H1 (cell line): Measurements from ENCODE around the gene PSG5. TPM values are rescaled to one million over a fixed set of nuclear protein-coding genes. Genes with fewer than 3 reads are reported as not detected.
"Not testable (repeated sequence)": the region's sequence is repeated elsewhere in the genome, so short reads cannot be mapped to it uniquely, and the experiment has no call there.

Experiments used
- CTCF ChIA-PET: fragments of 300-600 bp; sonication (Branson Sonifier 250); formaldehyde crosslinking; loops from one replicate; lab custom pipeline; 2021; ENCODE audit not compliant: partially characterized antibody; lab: Charles Lee
- POLR2A ChIA-PET: fragments of 300-600 bp; sonication (Branson Sonifier 250); formaldehyde crosslinking; loops from one replicate; lab custom pipeline; 2021; ENCODE audit warnings: inconsistent platforms; ENCODE audit not compliant: partially characterized antibody; lab: Charles Lee
- DNase-seq, 2 experiments: peaks; one replicate each; pipeline versions ENCODE4 v3.0.0 to v3.0.0-alpha.2; 2010 to 2022; ENCODE audit warnings: low spot score in 2 of 2, low read depth in 1 of 2, mixed read lengths in 1 of 2
- FAIRE-seq: peaks from 2 replicates; lab custom pipeline; 2011; peaks lifted over from hg19 to GRCh38; lab: Jason Lieb, UNC
- H2AFZ ChIP-seq: 2 replicates; pipeline ENCODE4 v1.8.1; 2012; ENCODE audit warnings: low read length, inconsistent platforms
- H2AK5ac ChIP-seq: 2 replicates; pipeline ENCODE4 v1.6.1; 2013; ENCODE audit warnings: low read depth, low read length
- H2BK120ac ChIP-seq: replicated peaks from 2 replicates; pipeline ENCODE3; 2013; ENCODE audit warnings: low read depth, low read length, inconsistent platforms
- H2BK12ac ChIP-seq: 2 replicates; pipeline ENCODE4 v1.6.1; 2013; ENCODE audit warnings: low read depth, low read length
- H2BK15ac ChIP-seq: 2 replicates; pipeline ENCODE4 v1.6.1; 2013; ENCODE audit warnings: low read length
- H2BK20ac ChIP-seq: 2 replicates; pipeline ENCODE4 v1.6.1; 2013; ENCODE audit warnings: low read length
- H2BK5ac ChIP-seq: 2 replicates; pipeline ENCODE4 v1.6.1; 2013; ENCODE audit warnings: low read depth, low read length
- H3K14ac ChIP-seq: 2 replicates; pipeline ENCODE4 v1.6.1; 2013; ENCODE audit warnings: inconsistent platforms; ENCODE audit not compliant: insufficient read length
- H3K18ac ChIP-seq: 2 replicates; pipeline ENCODE4 v1.6.1; 2013; ENCODE audit warnings: low read length; ENCODE audit errors: extremely low read depth
- H3K23ac ChIP-seq: 2 replicates; pipeline ENCODE4 v1.6.1; 2013; ENCODE audit warnings: inconsistent platforms; ENCODE audit not compliant: insufficient read length
- H3K23me2 ChIP-seq: 2 replicates; pipeline ENCODE4 v1.6.1; 2013; ENCODE audit warnings: low read depth, low read length
- H3K27ac ChIP-seq: 2 replicates; pipeline ENCODE4 v1.6.1; 2011; ENCODE audit warnings: low read depth, low read length, inconsistent platforms
- H3K27me3 ChIP-seq, 4 experiments: replicated peaks in 1 of 4; 1 replicate in 1 of 4; 2 replicates in 3 of 4; pipeline versions ENCODE4 v1.6.1 to v1.8.1; 2011 to 2013; ENCODE audit warnings: low read length in 3 of 4, mild to moderate bottlenecking in 3 of 4, inconsistent platforms in 2 of 4, mixed read lengths in 2 of 4, moderate library complexity in 1 of 4; ENCODE audit not compliant: control insufficient read depth in 3 of 4, insufficient read depth in 3 of 4; ENCODE audit errors: extremely low read depth in 1 of 4
- H3K36me3 ChIP-seq, 4 experiments: 2 replicates each; pipeline versions ENCODE4 v1.6.1 to v1.8.1; 2011 to 2013; ENCODE audit warnings: mild to moderate bottlenecking in 4 of 4, low read length in 3 of 4, moderate library complexity in 2 of 4, control low read depth in 1 of 4, inconsistent platforms in 1 of 4; ENCODE audit not compliant: insufficient read depth in 4 of 4, control insufficient read depth in 2 of 4
- H3K4ac ChIP-seq: replicated peaks from 2 replicates; pipeline ENCODE3; 2013; ENCODE audit warnings: low read length, low read depth, mixed read lengths, inconsistent platforms; ENCODE audit not compliant: insufficient read length
- H3K4me1 ChIP-seq, 4 experiments: replicated peaks in 1 of 4; 1 replicate in 1 of 4; 2 replicates in 3 of 4; pipeline versions ENCODE4 v1.6.1 to v1.8.1; 2011 to 2013; ENCODE audit warnings: low read length in 3 of 4, inconsistent platforms in 2 of 4, mixed read lengths in 1 of 4; ENCODE audit not compliant: insufficient read depth in 4 of 4, control insufficient read depth in 3 of 4
- H3K4me2 ChIP-seq, 2 experiments: 2 replicates each; pipeline versions ENCODE4 v1.6.1 to v1.8.1; 2011 to 2013; ENCODE audit warnings: low read depth in 2 of 2, low read length in 2 of 2, control low read depth in 1 of 2, inconsistent platforms in 1 of 2, mild to moderate bottlenecking in 1 of 2; ENCODE audit not compliant: insufficient read depth in 1 of 2
- H3K4me3 ChIP-seq, 4 experiments: fragments of 200-600, 300-600 bp in 1 of 4; sonication (generic), shearing (Covaris generic), sonication (Bioruptor Twin) in 1 of 4; 2 replicates each; pipeline versions ENCODE4 v1.5.1 to v1.8.1; 2011 to 2016; ENCODE audit warnings: low read length in 4 of 4, low read depth in 3 of 4, control low read depth in 2 of 4, inconsistent platforms in 2 of 4, mild to moderate bottlenecking in 2 of 4, mixed read lengths in 1 of 4, moderate library complexity in 1 of 4; ENCODE audit not compliant: insufficient read depth in 2 of 4; ENCODE audit errors: extremely low read depth in 1 of 4
- H3K56ac ChIP-seq: replicated peaks from 2 replicates; pipeline ENCODE3; 2013; ENCODE audit warnings: low read depth, mild to moderate bottlenecking, mixed read lengths, low read length, inconsistent platforms; ENCODE audit not compliant: insufficient read length
- H3K79me1 ChIP-seq: 2 replicates; pipeline ENCODE4 v1.6.1; 2013; ENCODE audit warnings: low read depth, low read length, control low read depth
- H3K79me2 ChIP-seq, 2 experiments: 2 replicates each; pipeline versions ENCODE4 v1.6.1 to v1.8.1; 2012 to 2013; ENCODE audit warnings: low read length in 2 of 2, mild to moderate bottlenecking in 2 of 2, inconsistent platforms in 1 of 2; ENCODE audit not compliant: insufficient read depth in 2 of 2, control insufficient read depth in 1 of 2
- H3K9ac ChIP-seq, 4 experiments: replicated peaks in 1 of 4; 1 replicate in 1 of 4; 2 replicates in 3 of 4; pipeline versions ENCODE4 v1.6.1 to v1.8.1; 2011 to 2013; ENCODE audit warnings: low read depth in 3 of 4, low read length in 3 of 4, control low read depth in 2 of 4, mild to moderate bottlenecking in 2 of 4, moderate library complexity in 2 of 4, inconsistent platforms in 1 of 4; ENCODE audit errors: extremely low read depth in 1 of 4
- H3K9me3 ChIP-seq, 2 experiments: 2 replicates each; pipeline versions ENCODE4 v1.6.1 to v1.8.1; 2012 to 2013; ENCODE audit warnings: mild to moderate bottlenecking in 2 of 2, moderate library complexity in 2 of 2, control low read depth in 1 of 2, inconsistent platforms in 1 of 2, low read depth in 1 of 2, low read length in 1 of 2, mixed read lengths in 1 of 2; ENCODE audit not compliant: insufficient read depth in 2 of 2
- H4K20me1 ChIP-seq, 2 experiments: replicated peaks in 1 of 2; 2 replicates each; pipeline versions ENCODE3 to v1.8.1; 2011 to 2013; ENCODE audit warnings: inconsistent platforms in 2 of 2, low read length in 2 of 2, mild to moderate bottlenecking in 1 of 2; ENCODE audit not compliant: insufficient read depth in 2 of 2, control insufficient read depth in 1 of 2
- H4K5ac ChIP-seq: 2 replicates; pipeline ENCODE4 v1.6.1; 2013; ENCODE audit warnings: low read length, low read depth, mixed read lengths, inconsistent platforms; ENCODE audit not compliant: insufficient read length
- H4K8ac ChIP-seq: 2 replicates; pipeline ENCODE4 v1.8.0; 2013; ENCODE audit warnings: mild to moderate bottlenecking, moderate library complexity, low read length, inconsistent platforms; ENCODE audit not compliant: insufficient read depth; ENCODE audit errors: extremely low read depth
- H4K91ac ChIP-seq: replicated peaks from 2 replicates; pipeline ENCODE3; 2013; ENCODE audit warnings: low read length, mixed read lengths, inconsistent platforms; ENCODE audit not compliant: insufficient read length
- WGBS, 2 experiments: shearing (Covaris generic) in 1 of 2; methylation state at CpG; one replicate each; pipeline versions ENCODE4 v1.1.6 to v1.1.7; 2013 to 2015; ENCODE audit warnings: low lambda C conversion rate in 2 of 2, mixed read lengths in 2 of 2, inconsistent platforms in 1 of 2, low coverage in 1 of 2, missing lambda C conversion rate in 1 of 2; ENCODE audit not compliant: insufficient replicate concordance in 2 of 2, insufficient coverage in 1 of 2, insufficient read length in 1 of 2; ENCODE audit errors: extremely low coverage in 1 of 2, missing lambda C conversion rate in 1 of 2; 5-methylcytosine and 5-hydroxymethylcytosine counted together
- polyA plus RNA-seq, 7 experiments: library from polyadenylated mRNA; depleted of rRNA in 3 of 7; stranded (reverse) in 5 of 7; unstranded in 2 of 7; fragments of >200 nt in 5 of 7; fragments of 200-250 nt in 2 of 7; gene quantifications; 1 replicate in 5 of 7; 2 replicates in 1 of 7; 4 replicates in 1 of 7; pipeline versions ENCODE4 v1.2.1 to v1.2.3, GENCODE V29; 2011 to 2013; ENCODE audit warnings: missing spikeins in 2 of 7, mixed read lengths in 2 of 7
- total RNA-seq: library from RNA; stranded (reverse); fragmentation: NEBNext Ultra II Directional; extraction: Animal tissue kit (Norgen Biotek cat#: 25700); gene quantifications from 2 replicates; pipeline ENCODE4 v1.2.1, GENCODE V29; 2021

Gene PSG5
- total and polyA plus RNA-seq, 2 of the 8 experiments (the other 6 are each of a cell fraction or from before 2014, with no cell fraction given), result not detected

DNA sequence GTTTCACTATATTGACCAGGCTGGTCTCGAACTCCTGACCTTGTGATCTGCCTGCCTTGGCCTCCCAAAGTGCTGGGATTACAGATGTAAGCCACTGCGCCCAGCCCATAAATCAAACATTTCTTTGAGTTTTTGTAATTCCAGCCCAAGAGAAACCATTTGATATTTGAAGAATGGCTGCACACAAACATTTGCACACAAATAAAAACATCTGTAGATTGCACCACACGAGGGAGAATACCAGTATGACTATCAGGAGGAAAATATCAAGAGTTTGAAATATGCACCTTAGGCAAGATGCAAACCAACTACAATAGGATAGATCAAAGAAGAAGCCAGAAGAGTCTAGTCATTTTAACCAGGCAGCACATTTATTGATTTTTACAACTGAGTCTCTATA lies 20.4 kb downstream of the PSG5 start:
- H3K14ac ChIP-seq, H4K20me1 ChIP-seq, H3K9ac ChIP-seq, H2AK5ac ChIP-seq, H3K4me1 ChIP-seq, H3K4me3 ChIP-seq, H3K79me1 ChIP-seq, POLR2A ChIA-PET, H3K27me3 ChIP-seq, H4K5ac ChIP-seq, H2BK12ac ChIP-seq, H3K18ac ChIP-seq, H3K27ac ChIP-seq, H3K23me2 ChIP-seq, H3K23ac ChIP-seq, H3K56ac ChIP-seq, FAIRE-seq, H3K4ac ChIP-seq, H2BK120ac ChIP-seq, CTCF ChIA-PET, H2BK15ac ChIP-seq, H4K91ac ChIP-seq, H4K8ac ChIP-seq, H3K79me2 ChIP-seq, H2AFZ ChIP-seq, DNase-seq, H2BK5ac ChIP-seq, H3K4me2 ChIP-seq, H2BK20ac ChIP-seq, H3K36me3 ChIP-seq: not testable (repeated sequence)
- H3K9me3 ChIP-seq, result peaks cover 24 to 56% of the 10 kb centered on the region in 2 experiments
- 76% methylated on average over 3 of the region's 3 CpGs; no CpG with 5 or more reads in 1 of the 2 experiments for WGBS, 2 experiments

DNA sequence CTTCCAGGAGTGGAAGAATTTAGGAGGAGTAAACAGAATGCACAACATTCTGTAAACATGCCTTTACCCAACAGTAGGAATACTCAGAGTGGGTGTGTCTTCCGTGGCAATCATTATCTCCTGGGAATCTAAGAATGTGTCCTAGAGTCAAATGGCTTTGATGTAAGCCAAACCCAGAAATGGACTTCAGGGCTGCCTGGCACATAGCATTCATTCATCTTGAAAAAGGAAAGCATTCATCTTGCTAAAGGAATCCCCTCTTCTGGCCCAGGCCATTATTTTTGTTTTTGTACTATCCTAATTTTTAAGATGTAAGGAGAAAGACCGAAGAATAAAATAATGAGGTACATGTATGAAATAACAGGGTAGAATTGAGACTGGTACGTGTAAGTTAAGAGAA lies 23.2 kb downstream of the PSG5 start:
- H2AFZ ChIP-seq, H3K4me3 ChIP-seq, H3K23ac ChIP-seq, H3K27me3 ChIP-seq, H3K79me1 ChIP-seq, CTCF ChIA-PET, H2BK5ac ChIP-seq, H3K9ac ChIP-seq, POLR2A ChIA-PET, H3K18ac ChIP-seq, H2BK20ac ChIP-seq, H3K4me1 ChIP-seq, H3K14ac ChIP-seq, FAIRE-seq, H3K79me2 ChIP-seq, DNase-seq, H4K8ac ChIP-seq, H3K56ac ChIP-seq, H4K91ac ChIP-seq, H3K36me3 ChIP-seq, H3K23me2 ChIP-seq, H3K4ac ChIP-seq, H3K4me2 ChIP-seq, H2BK120ac ChIP-seq, H3K27ac ChIP-seq, H4K5ac ChIP-seq, H2BK15ac ChIP-seq, H4K20me1 ChIP-seq, H2BK12ac ChIP-seq, H2AK5ac ChIP-seq: not testable (repeated sequence)
- peaks cover 24 to 50% of the 10 kb centered on the region in 2 experiments for H3K9me3 ChIP-seq
- 45% methylated on average over 3 of the region's 3 CpGs; no CpG with 5 or more reads in 1 of the 2 experiments for WGBS, 2 experiments
